ENCODE data around the gene GPN1. TPM values are rescaled to one million over a fixed set of nuclear protein-coding genes. Genes with fewer than 3 reads are reported as not detected.
"Not testable (repeated sequence)": the region's sequence is repeated elsewhere in the genome, so short reads cannot be mapped to it uniquely, and the experiment has no call there.

Gene GPN1
- polyA plus RNA-seq (ENCODE audit: insufficient read length in 12 of 12) = 10 to 100 TPM in 11 of 12 donors, not detected in 1; 17.1 to 42.6 (median 34.6) TPM
- long read RNA-seq, donor 1, transcript GPN1-212 (14 exons, 1,832 nt) = major isoform, 12 of 89 reads
- long read RNA-seq, donor 1, partial matches to known transcripts = 42 of 89 reads
- long read RNA-seq, donor 1, other reads (novel, unspliced or antisense) = 35 of 89 reads
- long read RNA-seq, donor 2, transcript GPN1-212 (14 exons, 1,832 nt) = major isoform, 23 of 46 reads
- long read RNA-seq, donor 2, partial matches to known transcripts = 17 of 46 reads
- long read RNA-seq, donor 2, other reads (novel, unspliced or antisense) = 6 of 46 reads
- long read RNA-seq, donor 3, partial matches to known transcripts = 5 of 7 reads
- long read RNA-seq, donor 3, other reads (novel, unspliced or antisense) = 0 of 7 reads
- long read RNA-seq, donor 4, transcript GPN1-212 (14 exons, 1,832 nt) = major isoform, 5 of 5 reads
- long read RNA-seq, donor 4, partial matches to known transcripts = 0 of 5 reads
- long read RNA-seq, donor 4, other reads (novel, unspliced or antisense) = 0 of 5 reads
- long read RNA-seq, donor 5, transcript GPN1-212 (14 exons, 1,832 nt) = major isoform, 21 of 100 reads
- long read RNA-seq, donor 5, partial matches to known transcripts = 68 of 100 reads
- long read RNA-seq, donor 5, other reads (novel, unspliced or antisense) = 11 of 100 reads
- long read RNA-seq, donor 6, partial matches to known transcripts = 28 of 29 reads
- long read RNA-seq, donor 6, other reads (novel, unspliced or antisense) = 0 of 29 reads
- long read RNA-seq, donor 7, transcript GPN1-212 (14 exons, 1,832 nt) = major isoform, 6 of 14 reads
- long read RNA-seq, donor 7, partial matches to known transcripts = 8 of 14 reads
- long read RNA-seq, donor 7, other reads (novel, unspliced or antisense) = 0 of 14 reads
- long read RNA-seq, donor 8, transcript GPN1-212 (14 exons, 1,832 nt) = major isoform, 18 of 121 reads
- long read RNA-seq, donor 8, partial matches to known transcripts = 97 of 121 reads
- long read RNA-seq, donor 8, other reads (novel, unspliced or antisense) = 6 of 121 reads
- long read RNA-seq, donor 9, transcript GPN1-212 (14 exons, 1,832 nt) = major isoform, 8 of 23 reads
- long read RNA-seq, donor 9, partial matches to known transcripts = 7 of 23 reads
- long read RNA-seq, donor 9, other reads (novel, unspliced or antisense) = 8 of 23 reads
- long read RNA-seq, donor 10, transcript GPN1-212 (14 exons, 1,832 nt) = major isoform, 18 of 49 reads
- long read RNA-seq, donor 10, partial matches to known transcripts = 31 of 49 reads
- long read RNA-seq, donor 10, other reads (novel, unspliced or antisense) = 0 of 49 reads
- long read RNA-seq, donor 11, transcript GPN1-212 (14 exons, 1,832 nt) = major isoform, 8 of 39 reads
- long read RNA-seq, donor 11, partial matches to known transcripts = 31 of 39 reads
- long read RNA-seq, donor 11, other reads (novel, unspliced or antisense) = 0 of 39 reads

DNA sequence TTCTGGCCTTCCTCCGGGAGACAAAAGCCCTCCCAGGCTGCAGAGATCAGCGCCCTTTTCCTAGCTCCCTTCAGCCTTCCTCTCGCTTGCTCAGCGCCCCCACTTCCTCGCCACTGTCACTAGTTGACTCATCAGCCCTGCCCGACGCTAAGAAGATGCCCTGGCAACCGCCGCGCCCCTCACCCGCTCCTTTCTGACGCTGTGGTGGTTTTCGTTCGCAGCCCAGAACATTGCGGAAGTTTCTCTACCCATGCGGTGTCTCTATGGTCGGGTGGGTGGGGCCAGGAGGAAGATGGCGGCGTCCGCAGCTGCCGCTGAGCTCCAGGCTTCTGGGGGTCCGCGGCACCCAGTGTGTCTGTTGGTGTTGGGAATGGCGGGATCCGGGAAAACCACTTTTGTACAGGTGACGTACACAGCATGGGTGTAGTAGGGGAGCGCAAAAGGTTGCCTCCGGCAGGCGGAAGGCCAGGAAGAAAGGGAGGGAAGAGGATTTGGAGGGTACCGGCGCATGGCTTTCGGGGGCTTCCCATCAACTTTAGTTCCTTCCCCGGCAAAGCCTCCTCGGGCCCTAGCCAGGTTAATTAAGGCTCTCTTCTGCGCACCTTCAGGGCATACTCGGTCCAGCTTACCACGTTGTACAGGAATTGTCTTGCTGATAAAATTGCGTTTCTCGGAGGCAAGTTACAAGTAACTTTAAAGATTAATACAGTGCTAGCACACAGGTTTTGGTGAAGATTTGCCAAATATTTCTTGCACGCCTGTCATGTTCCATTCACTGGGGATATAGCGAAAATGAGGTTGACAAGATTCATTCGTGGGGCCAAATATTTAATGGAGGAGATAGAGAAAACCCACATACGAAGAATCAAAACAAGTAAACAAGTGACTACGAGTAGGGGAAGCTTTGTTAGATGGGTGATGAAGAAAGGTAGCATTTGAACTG lies at the start of gene GPN1, which contains the start of gene CCDC121:
Gene GPN1 (plus strand): TSS at position 284 of the 943 bp plus-strand sequence. CDS start 9 bp downstream, at position 293.
Gene CCDC121 (minus strand): TSS at position 246 of the 943 bp plus-strand sequence. CDS start 1,213 bp downstream, outside the sequence.
- peak; percentile 83 for DNase-seq

DNA sequence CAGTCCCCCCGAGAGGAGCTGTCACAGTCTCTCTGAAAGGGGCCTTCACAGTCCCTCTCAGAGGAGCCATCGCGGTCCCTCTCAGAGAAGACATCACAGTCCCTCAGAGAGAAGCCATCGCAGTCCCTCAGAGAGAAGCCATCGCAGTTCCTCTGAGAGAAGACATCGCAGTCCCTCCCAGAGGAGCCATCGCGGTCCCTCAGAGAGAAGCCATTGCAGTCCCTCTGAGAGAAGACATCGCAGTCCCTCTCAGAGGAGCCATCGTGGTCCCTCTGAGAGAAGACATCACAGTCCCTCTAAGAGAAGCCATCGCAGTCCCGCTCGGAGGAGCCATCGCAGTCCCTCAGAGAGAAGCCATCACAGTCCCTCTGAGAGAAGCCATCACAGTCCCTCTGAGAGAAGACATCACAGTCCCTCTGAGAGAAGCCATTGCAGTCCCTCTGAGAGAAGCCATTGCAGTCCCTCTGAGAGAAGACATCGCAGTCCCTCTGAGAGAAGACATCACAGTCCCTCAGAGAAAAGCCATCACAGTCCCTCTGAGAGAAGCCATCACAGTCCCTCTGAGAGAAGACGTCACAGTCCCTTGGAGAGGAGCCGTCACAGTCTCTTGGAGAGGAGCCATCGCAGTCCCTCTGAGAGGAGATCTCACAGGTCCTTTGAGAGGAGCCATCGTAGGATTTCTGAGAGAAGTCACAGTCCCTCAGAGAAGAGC lies 47.3 kb upstream of the GPN1 start:
- no peak for DNase-seq

DNA sequence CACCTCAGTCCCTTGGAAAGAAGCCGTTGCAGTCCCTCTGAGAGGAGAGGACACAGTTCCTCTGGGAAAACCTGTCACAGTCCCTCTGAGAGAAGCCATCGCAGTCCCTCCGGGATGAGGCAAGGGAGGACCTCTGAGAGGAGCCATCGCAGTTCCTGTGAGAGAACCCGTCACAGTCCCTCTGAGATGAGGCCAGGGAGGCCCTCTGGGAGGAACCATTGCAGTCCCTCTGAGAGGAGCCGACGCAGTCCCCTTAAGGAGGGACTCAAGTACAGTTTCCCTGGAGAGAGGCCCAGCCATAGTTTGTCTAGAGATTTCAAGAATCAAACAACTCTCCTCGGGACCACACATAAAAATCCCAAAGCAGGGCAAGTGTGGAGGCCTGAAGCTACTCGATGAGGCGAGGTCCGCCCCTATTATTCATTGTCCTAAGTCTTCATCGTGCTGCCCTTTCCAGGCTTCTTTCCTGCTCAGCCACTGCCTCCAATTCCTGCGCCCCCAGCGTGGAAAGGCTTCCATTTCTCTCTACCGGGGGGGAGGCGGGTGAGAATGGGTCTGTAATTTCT lies 46.6 kb upstream of the GPN1 start:
- DNase-seq = peak; percentile 1

DNA sequence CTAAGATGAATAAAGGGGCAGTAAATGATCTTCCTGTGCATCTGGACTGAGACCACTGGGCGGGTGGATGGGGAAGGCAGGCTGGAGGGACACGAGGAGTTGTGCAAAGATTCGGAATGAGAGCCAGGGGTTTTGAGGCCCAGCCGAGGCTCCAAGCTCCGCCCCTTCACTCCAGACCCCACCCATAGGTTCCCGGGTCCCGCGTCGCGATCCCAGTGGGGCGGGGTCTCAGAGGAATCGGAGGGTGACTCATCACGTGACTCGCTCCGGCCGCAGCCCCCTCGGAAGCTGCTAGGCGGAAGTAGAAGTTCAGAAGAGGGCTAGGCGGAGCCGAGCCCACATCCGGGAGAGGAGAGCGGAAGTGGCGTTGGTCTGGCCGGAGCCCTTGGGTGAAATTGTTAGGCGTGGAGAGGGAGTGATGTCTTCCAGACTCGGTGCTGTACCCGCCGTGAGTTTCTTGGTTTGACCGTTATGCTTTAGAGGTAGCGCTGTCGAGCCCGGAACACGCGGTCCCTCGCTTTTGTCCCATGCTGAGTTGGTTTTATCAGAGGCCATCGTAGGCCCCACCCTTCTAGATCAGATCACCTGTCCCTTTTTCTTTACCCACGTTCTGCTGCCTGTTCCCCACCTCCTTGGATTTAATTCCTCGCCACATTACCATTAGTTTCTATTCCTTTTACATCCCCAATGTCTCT lies 46.0 kb upstream of the GPN1 start, which contains the start of gene ZNF512:
Gene ZNF512 (plus strand): TSS at position 348 of the 695 bp plus-strand sequence. CDS start 71 bp downstream, at position 419.
- DNase-seq = peak; percentile 90

DNA sequence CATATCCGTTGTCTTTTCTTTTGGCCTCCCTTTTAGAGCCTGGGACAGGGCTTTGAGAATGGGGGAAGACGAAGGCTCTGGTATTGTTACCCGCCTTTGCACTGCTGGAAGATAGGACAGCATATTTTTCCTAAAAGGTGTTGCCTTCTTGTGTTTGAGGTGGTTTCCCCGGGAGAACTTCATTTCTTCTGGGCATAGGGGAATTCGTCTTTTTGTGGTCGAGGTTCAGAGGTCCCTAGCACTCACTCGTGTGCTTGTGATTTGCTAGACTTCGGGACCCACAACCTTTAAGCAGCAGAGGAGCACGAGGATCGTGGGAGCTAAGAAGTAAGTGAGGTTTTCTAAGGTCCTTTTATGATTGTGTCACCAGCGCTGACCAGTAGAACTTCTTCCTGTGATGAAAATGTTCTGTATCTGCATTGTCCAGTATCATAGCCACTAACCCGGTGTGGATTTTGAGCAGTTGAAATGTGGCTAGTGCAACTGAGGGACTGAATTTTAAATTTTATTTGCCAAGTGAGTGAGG lies 45.4 kb upstream of the GPN1 start:
- DNase-seq = no peak

DNA sequence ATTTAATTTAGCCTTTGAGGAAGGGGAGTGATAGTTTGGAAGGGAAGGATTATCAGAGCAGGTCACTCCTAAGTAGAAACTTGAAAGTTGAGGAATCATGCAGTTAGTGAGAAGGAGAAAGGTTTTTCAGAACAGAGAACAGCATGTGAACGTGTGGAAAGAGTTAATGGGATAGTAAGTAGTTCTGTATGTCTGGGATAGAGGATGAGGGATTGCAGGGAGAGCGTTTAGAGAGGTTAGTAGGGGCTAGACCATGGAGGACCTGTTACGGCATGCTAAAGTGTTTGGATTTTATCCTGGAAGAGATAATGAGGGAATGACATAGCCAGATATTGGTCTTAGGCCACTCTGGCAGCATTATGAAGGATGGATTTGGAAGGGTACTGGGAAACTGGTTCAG lies 44.3 kb upstream of the GPN1 start:
- DNase-seq = no peak

DNA sequence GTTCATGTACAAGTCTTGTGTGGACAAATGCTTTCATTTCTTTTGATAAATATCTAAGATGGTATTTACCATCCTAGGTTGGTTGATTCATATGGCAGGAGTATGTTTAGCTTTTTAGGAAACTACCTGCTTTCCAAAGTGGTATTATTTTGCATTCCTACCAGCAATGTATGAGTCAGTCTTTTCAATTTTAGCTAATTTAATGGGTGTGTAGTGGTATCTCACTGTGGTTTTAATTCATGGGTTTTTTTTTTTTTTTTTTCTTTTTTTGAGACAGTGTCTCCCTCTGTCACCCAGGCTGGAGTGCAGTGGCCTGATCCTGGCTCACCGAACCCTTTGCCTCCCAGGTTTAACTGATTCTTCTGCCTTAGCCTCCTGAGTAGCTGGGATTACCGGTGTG lies 41.8 kb upstream of the GPN1 start:
- no peak for DNase-seq

DNA sequence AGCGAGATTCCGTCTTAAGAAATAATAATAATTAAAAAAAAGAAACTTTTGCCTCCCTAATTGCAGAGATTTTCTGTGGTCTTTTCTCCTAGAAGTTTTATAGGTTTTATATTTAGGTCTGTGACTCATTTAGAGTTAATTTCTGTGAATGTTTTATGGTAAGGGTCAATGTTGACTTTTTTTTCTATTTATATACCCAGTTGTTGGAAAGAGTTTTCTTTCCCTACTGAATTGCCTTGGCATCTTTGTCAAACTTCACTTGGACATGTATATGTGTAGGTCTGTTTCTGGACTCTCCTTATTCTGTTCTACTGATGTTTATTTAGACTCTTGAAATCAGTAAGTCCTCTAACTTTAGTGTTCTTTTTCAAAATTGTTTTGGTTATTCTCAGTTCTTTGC lies 40.5 kb upstream of the GPN1 start:
- no peak for DNase-seq

DNA sequence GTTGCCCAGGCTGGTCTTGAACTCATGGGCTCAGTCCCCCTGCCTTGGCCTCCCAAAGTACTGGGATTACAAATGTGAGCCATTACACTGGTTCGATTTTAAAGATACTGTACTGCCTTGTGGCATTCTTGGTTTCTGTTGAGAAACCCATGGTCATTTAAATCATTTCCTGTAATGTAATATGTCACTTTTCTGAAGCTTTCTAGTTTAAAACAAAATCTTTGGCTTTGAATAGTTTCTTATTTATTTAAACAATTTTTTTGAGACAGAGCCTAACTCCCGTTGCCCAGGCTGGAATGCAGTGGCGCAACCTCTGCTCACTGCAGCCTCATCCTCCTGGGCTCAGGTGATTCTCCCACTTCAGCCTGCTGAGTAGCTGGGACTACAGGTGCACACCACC lies 37.1 kb upstream of the GPN1 start:
- no peak for DNase-seq

DNA sequence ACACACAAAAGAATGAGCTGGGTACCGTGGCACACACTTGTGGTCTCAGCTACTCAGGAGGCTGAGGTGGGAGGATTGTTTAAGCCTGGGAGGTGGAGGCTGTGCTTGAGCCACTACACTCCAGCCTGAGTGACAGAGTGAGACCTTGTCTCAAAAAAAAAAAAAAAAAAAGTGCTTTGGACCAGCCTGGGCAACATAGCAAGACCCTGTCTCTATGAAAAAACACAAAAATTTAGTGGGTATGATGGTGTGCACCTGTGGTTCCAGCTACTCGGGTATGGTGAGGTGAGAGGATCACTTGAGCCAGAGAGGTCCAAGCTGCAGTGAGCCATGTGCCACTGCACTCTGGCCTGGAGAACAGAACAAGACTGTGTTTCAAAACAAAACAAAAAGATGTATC lies 35.6 kb upstream of the GPN1 start:
- DNase-seq = no peak

DNA sequence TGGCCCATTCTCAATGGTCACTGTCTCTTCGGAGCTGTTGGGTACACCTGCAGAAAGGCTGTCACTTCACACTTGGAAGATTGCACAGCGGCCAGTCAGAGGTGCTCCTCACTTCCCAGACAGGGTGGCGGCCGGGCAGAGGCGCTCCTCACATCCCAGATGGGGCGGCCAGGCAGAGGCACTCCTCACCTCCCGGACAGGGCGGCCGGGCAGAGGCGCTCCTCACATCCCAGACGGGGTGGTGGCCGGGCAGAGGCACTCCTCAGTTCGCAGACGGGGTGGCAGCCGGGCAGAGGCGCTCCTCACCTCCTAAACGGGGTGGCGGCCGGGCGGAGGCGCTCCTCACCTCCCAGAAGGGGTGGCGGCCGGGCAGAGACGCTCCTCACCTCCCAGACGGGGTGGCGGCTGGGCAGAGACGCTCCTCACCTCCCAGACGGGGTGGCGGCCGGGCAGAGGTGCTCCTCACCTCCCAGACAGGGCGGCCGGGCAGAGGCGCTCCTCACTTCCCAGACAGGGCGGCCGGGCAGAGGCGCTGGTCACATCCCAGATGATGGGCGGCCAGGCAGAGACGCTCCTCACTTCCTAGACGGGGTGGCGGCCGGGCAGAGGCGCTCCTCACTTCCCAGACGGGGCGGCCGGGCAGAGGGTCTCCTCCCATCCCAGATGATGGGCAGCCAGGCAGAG lies 34.7 kb upstream of the GPN1 start:
- not testable (repeated sequence) for DNase-seq

DNA sequence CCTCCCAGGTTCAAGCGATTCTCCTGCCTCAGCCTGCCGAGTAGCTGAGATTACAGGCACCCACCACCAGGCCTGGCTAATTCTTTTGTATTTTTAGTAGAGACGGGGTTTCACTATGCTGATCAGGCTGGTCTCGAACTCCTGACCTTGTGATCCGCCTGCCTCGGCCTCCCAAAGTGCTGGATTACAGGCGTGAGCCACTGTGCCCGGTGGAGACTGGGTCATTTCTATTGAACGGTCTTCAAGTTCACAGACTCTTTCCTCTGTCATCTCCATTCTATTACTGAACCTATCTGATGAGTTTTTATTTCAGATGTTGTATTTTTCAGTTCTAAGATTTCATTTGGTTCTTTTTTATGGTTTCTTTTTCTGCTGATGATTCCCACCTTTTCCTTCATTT lies 33.4 kb upstream of the GPN1 start:
- DNase-seq = not testable (repeated sequence)

DNA sequence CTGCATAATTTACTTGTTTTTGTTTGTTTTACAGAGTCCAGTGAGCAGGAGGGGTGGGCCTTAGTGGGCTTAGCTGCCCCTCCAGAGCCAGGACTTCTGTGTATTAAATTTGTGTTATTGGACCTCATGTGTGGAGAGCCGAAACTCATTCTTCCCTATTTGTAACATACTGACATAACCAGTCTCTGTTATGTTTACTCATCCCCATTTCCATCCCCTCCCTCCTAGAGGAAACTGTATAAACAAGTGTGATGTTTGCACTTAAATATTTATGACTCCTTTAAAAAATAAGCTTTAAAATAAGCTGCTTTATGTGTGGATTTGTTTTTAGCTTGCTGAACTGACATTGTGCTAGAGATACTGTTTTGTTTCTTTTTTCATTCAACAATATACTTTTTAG lies 32.2 kb upstream of the GPN1 start:
- DNase-seq = no peak

DNA sequence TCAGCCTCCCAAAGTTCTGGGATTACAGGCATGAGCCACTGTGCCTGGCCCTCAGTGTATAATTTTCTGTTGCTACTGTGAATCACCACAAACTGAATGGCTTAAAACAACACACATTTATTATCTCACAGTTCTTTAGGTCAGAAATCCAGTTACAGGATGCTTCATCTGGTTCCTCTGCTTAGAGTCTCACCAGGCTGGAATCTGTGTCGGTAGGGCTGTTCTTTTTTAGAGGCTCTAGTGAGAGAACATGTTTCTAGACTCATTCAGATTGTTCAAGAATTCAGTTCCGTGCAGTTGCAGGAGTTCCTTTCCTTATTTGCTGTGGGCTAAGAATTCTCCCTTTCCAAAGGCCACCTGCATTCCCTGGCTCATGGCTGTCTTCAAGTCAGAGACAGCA lies 22.2 kb upstream of the GPN1 start:
- no peak for DNase-seq

DNA sequence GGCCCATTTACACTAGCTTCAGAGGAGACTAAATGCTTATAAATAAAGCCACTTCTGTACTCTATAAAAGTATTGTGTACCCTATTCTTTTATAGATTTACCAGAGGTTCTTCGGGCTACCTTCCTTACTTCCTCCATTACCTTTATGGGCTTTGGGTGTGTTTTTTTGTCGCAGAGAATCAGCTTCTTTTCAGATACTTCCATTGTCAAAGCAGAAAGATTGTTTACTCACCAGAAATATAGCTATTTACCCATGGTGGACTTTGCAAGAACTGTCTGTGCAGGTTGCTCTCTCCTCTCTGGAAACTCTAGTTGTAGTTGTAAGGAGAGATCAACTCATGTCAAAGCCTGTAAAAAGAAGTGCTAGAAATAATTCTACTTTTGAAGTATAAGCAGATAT lies 14.9 kb upstream of the GPN1 start:
- DNase-seq = no peak

DNA sequence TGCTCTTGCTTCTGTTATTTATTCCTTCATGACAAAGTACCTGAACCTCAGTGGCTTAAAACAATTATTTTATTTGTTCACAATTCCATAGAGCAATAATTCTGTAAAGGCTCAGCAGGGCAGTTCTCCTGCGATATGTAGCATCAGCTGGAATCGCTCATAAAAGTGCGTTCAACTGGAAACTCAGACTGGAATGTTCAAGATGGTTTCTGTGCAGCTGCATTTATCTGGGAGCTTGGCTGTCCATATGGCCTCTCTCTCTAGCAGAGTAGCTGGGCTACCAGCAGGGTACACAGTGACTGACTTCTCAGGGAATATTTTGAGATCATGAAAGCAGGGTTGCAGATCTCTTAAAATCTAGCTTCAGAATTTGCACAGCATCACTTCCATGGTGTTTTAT lies 13.5 kb upstream of the GPN1 start:
- no peak for DNase-seq

DNA sequence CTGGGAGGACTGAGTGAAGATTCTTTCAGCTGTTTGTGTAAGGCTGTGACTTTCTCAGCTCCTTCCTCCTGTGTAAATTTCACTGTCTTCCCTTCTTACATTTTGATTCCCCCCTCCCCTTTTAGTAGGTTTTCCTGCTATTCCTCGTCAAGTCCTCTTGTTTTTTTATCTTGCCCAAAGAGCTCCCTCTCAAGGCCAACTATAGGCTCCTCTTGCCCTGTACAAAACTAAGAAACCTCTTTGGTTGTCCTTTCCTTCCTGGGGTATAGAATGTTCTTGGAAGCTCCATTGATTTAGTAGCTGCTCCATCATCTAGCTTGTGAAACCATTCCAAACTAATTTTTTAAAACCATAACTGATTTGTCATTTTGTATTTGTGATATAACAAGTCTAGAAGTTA lies 7.3 kb upstream of the GPN1 start:
- DNase-seq = no peak
